Calu3 (cell line): ENCODE measurements around the gene NAALADL2. TPM values are rescaled to one million over a fixed set of nuclear protein-coding genes. Genes with fewer than 3 reads are reported as not detected.

Experiments
- BruUV-seq: library from RNA; stranded (reverse); fragments of 400-500 nt; replicated peaks from 2 replicates; lab custom pipeline; 2021; lab: Mats Ljungman, UMichigan
- CTCF ChIA-PET: fragments of 300-600 bp; sonication (Branson Sonifier 250); formaldehyde crosslinking; loops from one replicate; lab custom pipeline; 2022; ENCODE audit warnings: antibody characterized with exemption; lab: Charles Lee
- DNase-seq: peaks from one replicate; pipeline ENCODE4 v3.0.0; 2022
- H3K27ac Mint-ChIP-seq: one replicate; pipeline ENCODE4 v1.8.0; 2022; ENCODE audit warnings: mixed read lengths; ENCODE audit not compliant: unreplicated experiment
- H3K27me3 Mint-ChIP-seq: one replicate; pipeline ENCODE4 v1.8.0; 2022; ENCODE audit warnings: mixed read lengths; ENCODE audit not compliant: unreplicated experiment
- H3K36me3 Mint-ChIP-seq: one replicate; pipeline ENCODE4 v1.8.0; 2022; ENCODE audit warnings: mild to moderate bottlenecking, moderate library complexity, mixed read lengths; ENCODE audit not compliant: insufficient read depth, unreplicated experiment
- H3K4me1 Mint-ChIP-seq: one replicate; pipeline ENCODE4 v1.8.0; 2022; ENCODE audit warnings: mild to moderate bottlenecking, low read depth, mixed read lengths; ENCODE audit not compliant: unreplicated experiment
- H3K4me3 Mint-ChIP-seq: one replicate; pipeline ENCODE4 v1.8.0; 2022; ENCODE audit warnings: mild to moderate bottlenecking, low read depth, moderate library complexity, mixed read lengths; ENCODE audit not compliant: unreplicated experiment
- H3K9me3 Mint-ChIP-seq: one replicate; pipeline ENCODE4 v1.8.0; 2022; ENCODE audit warnings: low read depth, mixed read lengths; ENCODE audit not compliant: unreplicated experiment
- CTCF ChIP-seq: fragments of 200-600 bp; IDR thresholded peaks from one replicate; pipeline ENCODE4 v1.8.0; 2022; ENCODE audit warnings: antibody characterized with exemption; ENCODE audit not compliant: unreplicated experiment
- intact Hi-C: fragments of 100-400 bp; cut with micrococcal nuclease; formaldehyde crosslinking; loops from one replicate; pipeline ENCODE4 v1.10.0; 2022; ENCODE audit not compliant: unreplicated experiment
- total RNA-seq: library from RNA; stranded (reverse); gene quantifications from 2 replicates; pipeline ENCODE4 v1.2.3, GENCODE V29; 2022

NAALADL2 gene
- total RNA-seq, 1 experiment from 2014 or later = 36.9 TPM

- no peak overlapping the region for H3K27ac Mint-ChIP-seq
- H3K4me3 Mint-ChIP-seq = no peak overlapping the region
- BruUV-seq = no TSS peak
- TF ChIP-seq CTCF = no peak
- intact Hi-C loops = no loop called here
- DNase-seq = no peak
- CTCF ChIA-PET = interaction anchor here (0.6 kb wide), 1 partner anchor 381 kb away, joined by 5 read pairs; no protein-coding TSS in a partner anchor
- H3K27me3 Mint-ChIP-seq = no peaks in the 10 kb centered on the region
- H3K9me3 Mint-ChIP-seq = no peaks in the 10 kb centered on the region
- peaks cover 6% of the 10 kb centered on the region for H3K36me3 Mint-ChIP-seq
- H3K4me1 Mint-ChIP-seq = no peaks in the 10 kb centered on the region
Measured at GRCh38 chr3:175242243-175242642, 383.1 kb downstream of the NAALADL2 start.

DNA sequence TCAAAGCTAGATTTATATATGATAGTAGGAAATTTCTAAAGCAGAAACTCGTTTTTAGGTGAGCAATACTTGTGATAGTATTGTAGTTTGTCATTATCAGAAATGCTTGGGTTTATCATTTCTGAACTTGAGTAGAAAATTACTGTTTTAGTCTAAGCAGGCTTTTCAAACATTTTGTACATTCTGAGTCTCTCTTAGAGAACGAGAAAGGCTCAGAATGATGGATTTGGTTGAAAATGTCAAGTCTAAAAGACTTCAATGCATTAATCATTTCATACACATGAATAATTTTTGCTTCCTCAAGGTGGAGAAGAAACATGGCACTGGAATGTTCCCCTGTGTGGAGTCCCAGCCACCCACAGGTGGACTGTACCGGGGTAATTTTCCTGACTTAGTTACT lies 387.1 kb downstream of the NAALADL2 start:
- no TSS peak for BruUV-seq
- intact Hi-C loops = no loop called here
- CTCF ChIA-PET = no interaction called here
- Mint-ChIP-seq H3K36me3 (peaks cover 6% of the 10 kb centered on the region), H3K27ac (no peak overlapping the region), H3K4me1 (no peaks in the 10 kb centered on the region), H3K27me3 (no peaks in the 10 kb centered on the region), H3K4me3 (no peak overlapping the region), H3K9me3 (no peaks in the 10 kb centered on the region)
- DNase-seq = no peak
- no peak for TF ChIP-seq CTCF

DNA sequence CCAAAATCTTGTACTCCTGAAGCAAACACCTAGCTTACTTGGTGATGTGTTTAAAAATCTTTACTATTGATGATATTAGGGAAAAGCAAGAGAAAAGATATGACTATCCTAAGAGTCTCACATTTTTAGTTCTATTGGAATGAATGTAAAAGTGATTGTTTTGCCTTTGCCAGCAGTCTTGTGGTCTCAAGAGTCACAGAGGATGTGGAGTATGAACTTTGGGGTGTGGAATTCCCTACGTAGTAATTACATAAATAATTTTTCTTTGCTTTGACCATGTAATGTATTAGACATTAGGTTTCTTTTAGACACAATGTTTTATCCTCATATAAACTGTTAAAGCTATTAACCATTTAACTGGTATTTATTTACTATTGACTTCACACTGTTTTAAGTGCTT lies 387.6 kb downstream of the NAALADL2 start:
- no peak for DNase-seq
- no TSS peak for BruUV-seq
- no peak for TF ChIP-seq CTCF
- no peaks in the 10 kb centered on the region for H3K27me3 Mint-ChIP-seq
- no peak overlapping the region for H3K4me3 Mint-ChIP-seq
- H3K4me1 Mint-ChIP-seq = no peaks in the 10 kb centered on the region
- CTCF ChIA-PET = interaction anchor here (0.6 kb wide), 1 partner anchor 11 kb away, joined by 3 read pairs; no protein-coding TSS in a partner anchor
- intact Hi-C loops = no loop called here
- H3K9me3 Mint-ChIP-seq = no peaks in the 10 kb centered on the region
- H3K36me3 Mint-ChIP-seq = peaks cover 6% of the 10 kb centered on the region
- no peak overlapping the region for H3K27ac Mint-ChIP-seq

GRCh38 chr3:175247629-175248028 lies 388.5 kb downstream of the NAALADL2 start:
- no peak overlapping the region for H3K4me3 Mint-ChIP-seq
- peaks cover 6% of the 10 kb centered on the region for H3K36me3 Mint-ChIP-seq
- TF ChIP-seq CTCF = no peak
- no peaks in the 10 kb centered on the region for H3K27me3 Mint-ChIP-seq
- BruUV-seq = no TSS peak
- no peaks in the 10 kb centered on the region for H3K9me3 Mint-ChIP-seq
- no peaks in the 10 kb centered on the region for H3K4me1 Mint-ChIP-seq
- no peak overlapping the region for H3K27ac Mint-ChIP-seq
- CTCF ChIA-PET = no interaction called here
- no peak for DNase-seq
- intact Hi-C loops = no loop called here
